HepG2 (cell line): ENCODE data around the gene SNCG. TPM values are rescaled to one million over a fixed set of nuclear protein-coding genes. Genes with fewer than 3 reads are reported as not detected.

Experiments
- E2F1 ChIP-seq: sonication (generic); formaldehyde crosslinking; IDR thresholded peaks from 2 replicates; pipeline ENCODE4 v1.5.0; 2020; ENCODE audit warnings: missing genetic modification reagents
- HCFC1 ChIP-seq: fragments of 150-350 bp; IDR thresholded peaks from 2 replicates; pipeline ENCODE4 v1.6.1; 2014; ENCODE audit warnings: low read depth, low read length
- ONECUT2 ChIP-seq: sonication (generic); formaldehyde crosslinking; IDR thresholded peaks from 2 replicates; pipeline ENCODE4 v1.4.0; 2020; ENCODE audit warnings: missing genetic modification reagents
- SAP130 ChIP-seq: IDR thresholded peaks from 2 replicates; pipeline ENCODE4 v1.6.1; 2016; ENCODE audit warnings: low read depth
- ZFAT ChIP-seq: sonication (generic); formaldehyde crosslinking; conservative IDR thresholded peaks from 2 replicates; pipeline ENCODE4 v1.8.1; 2023; ENCODE audit warnings: missing genetic modification reagents, inconsistent platforms
- ZNF367 ChIP-seq: sonication (generic); formaldehyde crosslinking; IDR thresholded peaks from 2 replicates; pipeline ENCODE4 v1.4.0; 2020; ENCODE audit warnings: missing genetic modification reagents, borderline replicate concordance
- polyA plus RNA-seq, 8 experiments: library from polyadenylated mRNA; depleted of rRNA in 3 of 8; stranded (reverse) in 7 of 8; unstranded in 1 of 8; fragments of >200 nt; fragmentation: Illumina TruSeq in 4 of 8; extraction: Trizol in 4 of 8; gene quantifications; 2 replicates each; pipeline versions ENCODE4 v1.2.1 to v1.2.3, GENCODE V29; 2011 to 2016; ENCODE audit warnings: low read depth in 4 of 8, missing spikeins in 1 of 8, mixed read lengths in 1 of 8; ENCODE audit not compliant: insufficient read depth in 1 of 8
- total RNA-seq, 5 experiments: library from RNA; depleted of rRNA; stranded (reverse); fragments of >200 nt; fragmentation: Illumina TruSeq; extraction: Trizol; gene quantifications; 2 replicates each; pipeline ENCODE4 v1.2.3, GENCODE V29; 2016; ENCODE audit warnings: low read depth in 1 of 5
- TF ChIP-seq, protein P1 (sequence below): IDR thresholded peaks from 2 replicates; pipeline ENCODE4 v1.4.0; 2020; ENCODE audit warnings: mild to moderate bottlenecking, missing genetic modification reagents
- TF ChIP-seq, protein P2 (sequence below): fragments of 450-650 bp; IDR thresholded peaks from 2 replicates; pipeline ENCODE4 v1.6.1; 2016
- TF ChIP-seq, protein P3 (sequence below), 2 experiments: sonication (generic) in 1 of 2; formaldehyde crosslinking in 1 of 2; IDR thresholded peaks; 2 replicates each; pipeline versions ENCODE4 v1.6.1 to v1.9.0; 2014 to 2022; ENCODE audit warnings: antibody characterized with exemption in 1 of 2, borderline replicate concordance in 1 of 2, inconsistent platforms in 1 of 2, low read depth in 1 of 2, missing genetic modification reagents in 1 of 2
- TF ChIP-seq, protein P4 (sequence below): sonication (generic); formaldehyde crosslinking; IDR thresholded peaks from 2 replicates; pipeline ENCODE4 v1.8.1; 2023; ENCODE audit warnings: mild to moderate bottlenecking, missing genetic modification reagents
- TF ChIP-seq, protein P5 (sequence below): sonication (generic); formaldehyde crosslinking; IDR thresholded peaks from 2 replicates; pipeline ENCODE4 v1.9.0; 2022; ENCODE audit warnings: missing genetic modification reagents, mild to moderate bottlenecking, borderline replicate concordance

Gene SNCG
- total and polyA plus RNA-seq, 2 of the 13 experiments (the other 11 are each of a cell fraction or from before 2014, with no cell fraction given), result 0.22 to 0.91 TPM

GRCh38 chr10:86944471-86944870 lies 13.9 kb upstream of the SNCG start (continued):
- TF ChIP-seq, protein P1, sequence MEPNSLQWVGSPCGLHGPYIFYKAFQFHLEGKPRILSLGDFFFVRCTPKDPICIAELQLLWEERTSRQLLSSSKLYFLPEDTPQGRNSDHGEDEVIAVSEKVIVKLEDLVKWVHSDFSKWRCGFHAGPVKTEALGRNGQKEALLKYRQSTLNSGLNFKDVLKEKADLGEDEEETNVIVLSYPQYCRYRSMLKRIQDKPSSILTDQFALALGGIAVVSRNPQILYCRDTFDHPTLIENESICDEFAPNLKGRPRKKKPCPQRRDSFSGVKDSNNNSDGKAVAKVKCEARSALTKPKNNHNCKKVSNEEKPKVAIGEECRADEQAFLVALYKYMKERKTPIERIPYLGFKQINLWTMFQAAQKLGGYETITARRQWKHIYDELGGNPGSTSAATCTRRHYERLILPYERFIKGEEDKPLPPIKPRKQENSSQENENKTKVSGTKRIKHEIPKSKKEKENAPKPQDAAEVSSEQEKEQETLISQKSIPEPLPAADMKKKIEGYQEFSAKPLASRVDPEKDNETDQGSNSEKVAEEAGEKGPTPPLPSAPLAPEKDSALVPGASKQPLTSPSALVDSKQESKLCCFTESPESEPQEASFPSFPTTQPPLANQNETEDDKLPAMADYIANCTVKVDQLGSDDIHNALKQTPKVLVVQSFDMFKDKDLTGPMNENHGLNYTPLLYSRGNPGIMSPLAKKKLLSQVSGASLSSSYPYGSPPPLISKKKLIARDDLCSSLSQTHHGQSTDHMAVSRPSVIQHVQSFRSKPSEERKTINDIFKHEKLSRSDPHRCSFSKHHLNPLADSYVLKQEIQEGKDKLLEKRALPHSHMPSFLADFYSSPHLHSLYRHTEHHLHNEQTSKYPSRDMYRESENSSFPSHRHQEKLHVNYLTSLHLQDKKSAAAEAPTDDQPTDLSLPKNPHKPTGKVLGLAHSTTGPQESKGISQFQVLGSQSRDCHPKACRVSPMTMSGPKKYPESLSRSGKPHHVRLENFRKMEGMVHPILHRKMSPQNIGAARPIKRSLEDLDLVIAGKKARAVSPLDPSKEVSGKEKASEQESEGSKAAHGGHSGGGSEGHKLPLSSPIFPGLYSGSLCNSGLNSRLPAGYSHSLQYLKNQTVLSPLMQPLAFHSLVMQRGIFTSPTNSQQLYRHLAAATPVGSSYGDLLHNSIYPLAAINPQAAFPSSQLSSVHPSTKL (CRISPR knock-in tag), result no peak
- TF ChIP-seq, protein P2, sequence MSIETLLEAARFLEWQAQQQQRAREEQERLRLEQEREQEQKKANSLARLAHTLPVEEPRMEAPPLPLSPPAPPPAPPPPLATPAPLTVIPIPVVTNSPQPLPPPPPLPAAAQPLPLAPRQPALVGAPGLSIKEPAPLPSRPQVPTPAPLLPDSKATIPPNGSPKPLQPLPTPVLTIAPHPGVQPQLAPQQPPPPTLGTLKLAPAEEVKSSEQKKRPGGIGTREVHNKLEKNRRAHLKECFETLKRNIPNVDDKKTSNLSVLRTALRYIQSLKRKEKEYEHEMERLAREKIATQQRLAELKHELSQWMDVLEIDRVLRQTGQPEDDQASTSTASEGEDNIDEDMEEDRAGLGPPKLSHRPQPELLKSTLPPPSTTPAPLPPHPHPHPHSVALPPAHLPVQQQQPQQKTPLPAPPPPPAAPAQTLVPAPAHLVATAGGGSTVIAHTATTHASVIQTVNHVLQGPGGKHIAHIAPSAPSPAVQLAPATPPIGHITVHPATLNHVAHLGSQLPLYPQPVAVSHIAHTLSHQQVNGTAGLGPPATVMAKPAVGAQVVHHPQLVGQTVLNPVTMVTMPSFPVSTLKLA, result no peak
- TF ChIP-seq, protein P3, sequence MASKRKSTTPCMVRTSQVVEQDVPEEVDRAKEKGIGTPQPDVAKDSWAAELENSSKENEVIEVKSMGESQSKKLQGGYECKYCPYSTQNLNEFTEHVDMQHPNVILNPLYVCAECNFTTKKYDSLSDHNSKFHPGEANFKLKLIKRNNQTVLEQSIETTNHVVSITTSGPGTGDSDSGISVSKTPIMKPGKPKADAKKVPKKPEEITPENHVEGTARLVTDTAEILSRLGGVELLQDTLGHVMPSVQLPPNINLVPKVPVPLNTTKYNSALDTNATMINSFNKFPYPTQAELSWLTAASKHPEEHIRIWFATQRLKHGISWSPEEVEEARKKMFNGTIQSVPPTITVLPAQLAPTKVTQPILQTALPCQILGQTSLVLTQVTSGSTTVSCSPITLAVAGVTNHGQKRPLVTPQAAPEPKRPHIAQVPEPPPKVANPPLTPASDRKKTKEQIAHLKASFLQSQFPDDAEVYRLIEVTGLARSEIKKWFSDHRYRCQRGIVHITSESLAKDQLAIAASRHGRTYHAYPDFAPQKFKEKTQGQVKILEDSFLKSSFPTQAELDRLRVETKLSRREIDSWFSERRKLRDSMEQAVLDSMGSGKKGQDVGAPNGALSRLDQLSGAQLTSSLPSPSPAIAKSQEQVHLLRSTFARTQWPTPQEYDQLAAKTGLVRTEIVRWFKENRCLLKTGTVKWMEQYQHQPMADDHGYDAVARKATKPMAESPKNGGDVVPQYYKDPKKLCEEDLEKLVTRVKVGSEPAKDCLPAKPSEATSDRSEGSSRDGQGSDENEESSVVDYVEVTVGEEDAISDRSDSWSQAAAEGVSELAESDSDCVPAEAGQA (IDR thresholded peaks at IDR 0.05; ENCODE audit: low read depth), result no peak
- TF ChIP-seq, protein P3 (CRISPR knock-in tag; IDR thresholded peaks at IDR 0.05; ENCODE audit: borderline replicate concordance), result no peak
- TF ChIP-seq ZNF367 (CRISPR knock-in tag), result no peak
- TF ChIP-seq, protein P4, sequence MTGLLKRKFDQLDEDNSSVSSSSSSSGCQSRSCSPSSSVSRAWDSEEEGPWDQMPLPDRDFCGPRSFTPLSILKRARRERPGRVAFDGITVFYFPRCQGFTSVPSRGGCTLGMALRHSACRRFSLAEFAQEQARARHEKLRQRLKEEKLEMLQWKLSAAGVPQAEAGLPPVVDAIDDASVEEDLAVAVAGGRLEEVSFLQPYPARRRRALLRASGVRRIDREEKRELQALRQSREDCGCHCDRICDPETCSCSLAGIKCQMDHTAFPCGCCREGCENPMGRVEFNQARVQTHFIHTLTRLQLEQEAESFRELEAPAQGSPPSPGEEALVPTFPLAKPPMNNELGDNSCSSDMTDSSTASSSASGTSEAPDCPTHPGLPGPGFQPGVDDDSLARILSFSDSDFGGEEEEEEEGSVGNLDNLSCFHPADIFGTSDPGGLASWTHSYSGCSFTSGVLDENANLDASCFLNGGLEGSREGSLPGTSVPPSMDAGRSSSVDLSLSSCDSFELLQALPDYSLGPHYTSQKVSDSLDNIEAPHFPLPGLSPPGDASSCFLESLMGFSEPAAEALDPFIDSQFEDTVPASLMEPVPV (CRISPR knock-in tag), result no peak
- TF ChIP-seq, protein P5, sequence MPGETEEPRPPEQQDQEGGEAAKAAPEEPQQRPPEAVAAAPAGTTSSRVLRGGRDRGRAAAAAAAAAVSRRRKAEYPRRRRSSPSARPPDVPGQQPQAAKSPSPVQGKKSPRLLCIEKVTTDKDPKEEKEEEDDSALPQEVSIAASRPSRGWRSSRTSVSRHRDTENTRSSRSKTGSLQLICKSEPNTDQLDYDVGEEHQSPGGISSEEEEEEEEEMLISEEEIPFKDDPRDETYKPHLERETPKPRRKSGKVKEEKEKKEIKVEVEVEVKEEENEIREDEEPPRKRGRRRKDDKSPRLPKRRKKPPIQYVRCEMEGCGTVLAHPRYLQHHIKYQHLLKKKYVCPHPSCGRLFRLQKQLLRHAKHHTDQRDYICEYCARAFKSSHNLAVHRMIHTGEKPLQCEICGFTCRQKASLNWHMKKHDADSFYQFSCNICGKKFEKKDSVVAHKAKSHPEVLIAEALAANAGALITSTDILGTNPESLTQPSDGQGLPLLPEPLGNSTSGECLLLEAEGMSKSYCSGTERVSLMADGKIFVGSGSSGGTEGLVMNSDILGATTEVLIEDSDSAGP (CRISPR knock-in tag), result no peak
- no peak for TF ChIP-seq SAP130 (CRISPR knock-in tag)
- TF ChIP-seq ZFAT (CRISPR knock-in tag), result no peak
- TF ChIP-seq ONECUT2, result no peak
- TF ChIP-seq HCFC1, result no peak
- no peak for TF ChIP-seq E2F1
